Measurements from ENCODE around the gene CIAO1. TPM values are rescaled to one million over a fixed set of nuclear protein-coding genes. Genes with fewer than 3 reads are reported as not detected.

The CIAO1 gene
- total and polyA plus RNA-seq, 2 of the 8 experiments (the other 6 are each of a cell fraction or from before 2014, with no cell fraction given): 63.7 to 99.2 TPM

DNA sequence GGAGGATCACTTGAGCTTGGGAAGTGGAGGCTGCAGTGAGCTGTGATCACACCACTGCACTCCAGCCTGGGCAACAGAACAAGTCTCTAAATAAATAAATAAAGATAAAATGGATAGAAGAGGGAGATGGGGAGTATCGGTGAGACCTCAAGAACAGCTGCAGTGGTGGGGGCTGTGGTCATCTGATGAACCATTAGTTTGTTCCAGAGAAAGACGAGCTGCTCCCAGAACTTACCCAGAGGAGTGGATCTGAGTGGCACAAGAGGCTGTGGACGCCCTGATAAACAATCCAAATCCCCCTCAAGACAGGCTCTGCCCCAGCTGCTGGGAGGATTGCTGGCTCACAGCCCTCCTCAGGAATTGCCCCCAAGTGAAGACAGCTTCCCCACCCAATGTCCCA is 26.9 kb upstream of the CIAO1 start (continued):
- TF ChIP-seq EZH2 (IDR thresholded peaks at IDR 0.05; ENCODE audit: low read depth, low read length, severe bottlenecking) (no peak), CBX8 (IDR thresholded peaks at IDR 0.05; ENCODE audit: borderline replicate concordance, low read depth, low read length) (no peak)

All from H1 (cell line).